Epithelial cell of proximal tubule (primary cell): ENCODE measurements around the gene KSR2. TPM values are rescaled to one million over a fixed set of nuclear protein-coding genes. Genes with fewer than 3 reads are reported as not detected.

ENCODE experiments used
- DNase-seq: peaks from one replicate; pipeline ENCODE4 v3.0.0-alpha.2; 2011; ENCODE audit warnings: low read depth
- H3K4me3 ChIP-seq: 2 replicates; pipeline ENCODE4 v1.5.1; 2011; ENCODE audit warnings: low read depth, mild to moderate bottlenecking, low read length
- CTCF ChIP-seq: conservative IDR thresholded peaks from 2 replicates; pipeline ENCODE4 v1.5.1; 2012; ENCODE audit warnings: low read depth, mild to moderate bottlenecking, low read length
- total RNA-seq: library from RNA; depleted of rRNA; stranded (reverse); fragments of >200 nt; gene quantifications from 2 replicates; pipeline ENCODE4 v1.2.3, GENCODE V29; 2015

KSR2 gene
- total RNA-seq, 1 donor from 2014 or later = 0.29 TPM

- no peak overlapping the region for H3K4me3 ChIP-seq
- no peak for TF ChIP-seq CTCF
- no peak for DNase-seq
Observed at GRCh38 chr12:117603316-117604113, 365.3 kb downstream of the KSR2 start.

- no peak for DNase-seq
- H3K4me3 ChIP-seq = no peak overlapping the region
- no peak for TF ChIP-seq CTCF
Observed at GRCh38 chr12:117599849-117600248, 368.9 kb downstream of the KSR2 start.

- TF ChIP-seq CTCF = no peak
- no peak for DNase-seq
Observed at GRCh38 chr12:117596968-117597367, 371.8 kb downstream of the KSR2 start.

GRCh38 chr12:117595751-117596150 is 373.0 kb downstream of the KSR2 start:
- no peak overlapping the region for H3K4me3 ChIP-seq
- DNase-seq = no peak
- TF ChIP-seq CTCF = no peak

More at GRCh38 chr12:117596968-117597367, 371.8 kb downstream of the KSR2 start:
- H3K4me3 ChIP-seq = no peak overlapping the region

- TF ChIP-seq CTCF = no peak
- DNase-seq = no peak
- no peak overlapping the region for H3K4me3 ChIP-seq
Observed at GRCh38 chr12:117594481-117594880, 374.3 kb downstream of the KSR2 start.

- TF ChIP-seq CTCF = no peak
- H3K4me3 ChIP-seq = no peak overlapping the region
- no peak for DNase-seq
Observed at GRCh38 chr12:117593815-117594400, 374.9 kb downstream of the KSR2 start.
